Measurements from ENCODE around the gene C6orf141.

Gene C6orf141

GRCh38 chr6:49550492-49551077 lies at the start of gene C6orf141:
C6orf141 (plus strand) TSS chr6:49550668; CDS start chr6:49550793, 125 bp downstream.
- DNase-seq: no peak

- no peak for DNase-seq
Observed at GRCh38 chr6:49504666-49505065, 45.8 kb upstream of the C6orf141 start.

GRCh38 chr6:49506569-49507111 lies 43.8 kb upstream of the C6orf141 start:
- DNase-seq: no peak

- DNase-seq: no peak
Observed at GRCh38 chr6:49509342-49509741, 41.1 kb upstream of the C6orf141 start.

- no peak for DNase-seq
Observed at GRCh38 chr6:49513153-49513989, 37.1 kb upstream of the C6orf141 start.

GRCh38 chr6:49514571-49515484 lies 35.6 kb upstream of the C6orf141 start:
- no peak for DNase-seq

GRCh38 chr6:49515485-49516146 lies 34.9 kb upstream of the C6orf141 start:
- DNase-seq: no peak

GRCh38 chr6:49516147-49516505 lies 34.3 kb upstream of the C6orf141 start:
- DNase-seq: no peak

- no peak for DNase-seq
Observed at GRCh38 chr6:49517919-49518318, 32.5 kb upstream of the C6orf141 start.

- DNase-seq: no peak
Observed at GRCh38 chr6:49519660-49520059, 30.8 kb upstream of the C6orf141 start.

- no peak for DNase-seq
Observed at GRCh38 chr6:49522710-49523593, 27.5 kb upstream of the C6orf141 start.

GRCh38 chr6:49523901-49524300 lies 26.6 kb upstream of the C6orf141 start:
- DNase-seq: no peak

- no peak for DNase-seq
Observed at GRCh38 chr6:49524541-49524940, 25.9 kb upstream of the C6orf141 start.

- DNase-seq: no peak
Observed at GRCh38 chr6:49526598-49526997, 23.9 kb upstream of the C6orf141 start.

- DNase-seq: no peak
Observed at GRCh38 chr6:49527320-49527719, 23.1 kb upstream of the C6orf141 start.

GRCh38 chr6:49528571-49528970 lies 21.9 kb upstream of the C6orf141 start:
- DNase-seq: no peak

GRCh38 chr6:49530141-49530776 lies 20.2 kb upstream of the C6orf141 start:
- no peak for DNase-seq

- DNase-seq: no peak
Observed at GRCh38 chr6:49531774-49532569, 18.5 kb upstream of the C6orf141 start.

- no peak for DNase-seq
Observed at GRCh38 chr6:49535795-49536194, 14.7 kb upstream of the C6orf141 start.

GRCh38 chr6:49539102-49539501 lies 11.4 kb upstream of the C6orf141 start:
- DNase-seq: no peak
